ENCODE results near the gene REEP6. TPM values are rescaled to one million over a fixed set of nuclear protein-coding genes. Genes with fewer than 3 reads are reported as not detected.
A peak's percentile ranks its signal among the peaks of the same experiment; 100 is the strongest.
"Not testable (repeated sequence)": the region's sequence is repeated elsewhere in the genome, so short reads cannot be mapped to it uniquely, and the experiment has no call there.

Gene REEP6
- total RNA-seq, 1 donor from 2014 or later: 50.0 TPM

DNA sequence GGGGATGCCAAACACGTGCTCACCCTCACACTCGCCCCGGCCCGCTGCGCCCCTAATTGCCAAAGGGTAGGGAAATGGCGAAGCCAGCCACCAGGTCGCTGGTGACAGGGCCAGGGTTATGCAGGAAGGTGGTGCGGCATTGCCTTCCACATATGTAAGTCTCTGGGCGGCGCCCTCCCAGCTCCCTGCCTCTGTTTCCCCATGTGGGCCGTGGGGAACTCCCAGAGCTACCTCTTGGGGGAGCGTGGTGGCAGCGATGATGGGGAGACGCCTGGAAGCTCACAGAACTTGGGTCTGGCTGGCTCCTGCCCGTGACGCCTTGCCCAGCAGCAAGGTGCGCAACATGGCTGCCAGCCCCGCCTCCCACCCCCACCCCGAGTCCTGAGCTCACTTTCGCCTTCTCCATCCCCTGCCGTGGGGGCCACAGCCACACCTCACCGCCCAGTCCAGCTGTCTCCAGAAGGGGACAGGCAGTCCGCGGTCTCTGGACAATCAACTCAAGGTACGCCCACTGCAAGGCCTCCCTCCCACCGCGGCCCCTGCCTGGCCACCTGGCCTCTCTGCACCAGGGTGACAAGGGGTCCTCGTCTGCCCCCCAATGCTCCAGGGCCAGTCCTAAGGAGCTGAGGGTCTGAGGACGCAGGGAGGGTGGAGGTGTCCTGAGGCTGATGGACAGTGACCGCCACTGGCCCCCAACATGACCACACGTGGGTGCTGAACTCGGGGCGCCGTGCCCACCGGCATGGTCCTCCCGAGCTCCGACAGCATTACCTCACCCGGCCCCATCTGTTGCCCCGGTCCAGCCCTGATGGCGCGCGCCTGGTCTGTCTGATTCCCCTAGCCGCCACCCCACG lies 18.5 kb upstream of the REEP6 start:
- DNase-seq (ENCODE audit: low spot score): no peak

DNA sequence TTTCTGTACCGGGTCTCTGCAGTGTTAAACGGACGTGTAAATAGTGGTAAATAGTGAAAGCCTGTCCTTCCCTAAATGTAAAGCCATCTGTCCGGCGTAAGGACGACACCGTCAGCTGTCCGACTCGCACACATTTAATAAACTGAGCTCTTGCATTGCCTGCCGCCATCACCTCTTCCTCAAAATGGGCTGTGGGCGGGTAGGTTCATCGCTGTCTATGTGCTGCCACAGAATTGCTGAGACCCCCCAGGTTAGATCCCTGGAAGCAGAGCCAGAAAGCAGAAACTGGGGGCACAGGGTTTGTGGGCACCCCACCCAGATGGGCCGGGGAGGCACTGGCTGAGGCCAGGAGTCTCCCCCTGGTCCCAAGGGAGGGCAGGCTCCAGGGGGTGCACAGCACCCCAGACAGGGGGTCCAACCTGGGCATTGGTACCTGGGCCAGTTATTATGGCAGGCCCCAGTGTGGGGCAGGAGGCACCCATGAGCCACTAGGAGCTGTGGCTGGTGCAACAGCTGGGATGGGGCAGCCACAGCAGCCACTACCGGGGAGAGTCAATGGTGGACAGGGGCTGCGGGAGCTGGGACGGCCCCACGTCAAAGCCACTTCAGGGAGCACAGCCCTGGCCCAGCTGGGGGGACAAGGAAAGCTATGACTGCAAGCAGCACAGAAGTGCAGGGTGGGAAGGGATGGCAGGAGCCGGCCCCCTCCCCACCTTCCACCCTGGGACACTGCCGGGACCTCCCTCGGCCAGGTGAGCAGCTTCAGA lies 17.7 kb upstream of the REEP6 start:
- no peak for DNase-seq (ENCODE audit: low spot score)

DNA sequence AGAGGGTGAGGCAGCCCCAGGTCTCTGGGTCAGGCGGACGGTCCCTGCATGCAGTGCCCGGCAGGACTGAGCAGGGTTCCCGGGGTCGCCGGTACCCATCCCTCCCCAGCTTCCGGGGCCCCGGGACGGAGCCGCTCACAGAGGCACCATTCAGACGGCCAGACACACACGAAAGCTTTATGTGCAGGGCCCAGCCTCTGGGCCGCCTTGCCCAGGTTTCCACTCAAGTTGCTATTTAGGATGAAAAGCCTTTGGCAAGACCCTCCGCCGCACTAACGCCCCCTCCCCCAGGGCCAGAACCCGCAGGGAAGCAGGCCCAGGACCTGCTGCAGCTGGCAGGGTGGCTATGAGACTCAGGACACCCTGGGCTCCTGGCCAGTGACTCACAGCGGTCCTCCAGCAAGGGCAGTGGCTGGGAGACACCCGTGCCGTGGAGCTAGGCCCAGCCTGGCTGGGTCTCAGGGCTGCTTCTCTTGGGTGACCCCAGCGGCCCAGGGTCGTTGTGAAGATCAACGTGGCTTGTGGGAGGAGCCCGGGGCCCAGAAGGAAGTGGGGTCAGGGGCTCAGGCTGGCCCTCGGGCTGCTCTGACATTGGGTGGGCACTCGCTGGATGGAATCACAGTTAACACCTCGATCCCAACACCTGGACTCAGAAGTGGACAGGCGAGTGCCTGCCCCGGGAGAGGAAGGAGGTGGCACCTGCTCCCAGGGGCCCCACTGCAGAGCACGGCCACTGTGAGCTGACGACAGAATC lies 16.8 kb upstream of the REEP6 start:
- DNase-seq (ENCODE audit: low spot score): no peak

DNA sequence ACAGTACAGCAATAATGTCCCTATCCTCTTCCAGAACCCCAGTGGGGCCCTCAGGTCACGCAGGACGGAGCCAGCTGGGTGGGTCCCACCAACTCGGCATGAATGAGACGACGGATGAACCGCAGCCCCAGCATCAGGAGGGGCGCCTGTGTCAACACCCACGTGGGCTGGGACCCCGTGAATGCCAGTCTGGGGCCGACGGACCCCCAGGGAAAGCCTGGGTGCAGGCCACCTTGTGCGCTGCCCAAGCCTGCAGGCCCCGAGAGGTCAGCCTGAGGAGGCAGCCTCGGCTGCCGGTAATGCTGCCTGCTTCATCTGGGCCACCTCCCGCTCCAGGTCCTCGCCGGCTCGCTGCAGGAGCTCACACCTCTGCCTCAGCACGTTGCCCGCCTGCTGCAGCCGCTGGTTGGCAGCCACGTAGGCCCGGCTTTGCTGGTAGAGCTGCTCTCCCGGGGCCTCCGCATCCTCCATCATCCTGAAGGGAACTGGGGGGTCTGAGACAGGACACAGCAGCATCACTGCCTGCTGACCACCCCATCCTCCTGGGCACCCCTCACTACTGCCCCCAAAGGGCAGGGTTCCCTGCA lies 16.1 kb upstream of the REEP6 start:
- DNase-seq (ENCODE audit: low spot score): no peak

DNA sequence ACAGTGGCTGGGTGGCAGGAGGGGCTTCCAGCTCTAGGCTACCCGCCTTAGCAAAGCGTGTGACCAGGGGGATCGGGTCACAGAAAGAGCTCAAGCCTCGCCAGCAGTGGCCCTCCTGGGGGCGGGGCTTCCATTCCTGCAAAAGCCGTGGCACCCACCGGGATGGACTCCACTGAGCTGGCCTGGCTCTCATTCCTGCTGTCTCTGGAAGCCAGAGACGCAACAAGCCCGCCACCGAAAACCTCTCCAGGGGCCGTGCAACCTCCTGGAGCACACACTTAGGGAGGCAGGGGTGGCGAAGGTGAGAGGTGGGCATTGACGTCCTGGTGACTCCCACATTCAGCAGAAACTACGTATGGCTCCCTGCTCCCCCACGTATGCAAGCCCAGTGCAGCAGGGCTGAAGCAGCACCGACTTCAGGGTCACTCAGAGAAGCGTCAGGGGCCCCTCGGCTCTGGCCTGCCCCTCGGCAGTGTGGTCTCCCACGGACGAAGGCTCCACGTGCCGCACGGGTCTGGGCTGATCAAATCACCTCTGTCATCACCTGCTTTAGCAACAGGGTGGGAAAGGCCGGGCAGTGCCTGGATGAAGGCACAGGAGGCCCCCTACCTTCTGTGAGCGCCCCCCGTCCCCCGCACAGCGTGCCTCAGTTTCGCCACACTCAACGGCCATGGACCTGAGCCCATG lies 15.1 kb upstream of the REEP6 start:
- DNase-seq (ENCODE audit: low spot score): no peak

DNA sequence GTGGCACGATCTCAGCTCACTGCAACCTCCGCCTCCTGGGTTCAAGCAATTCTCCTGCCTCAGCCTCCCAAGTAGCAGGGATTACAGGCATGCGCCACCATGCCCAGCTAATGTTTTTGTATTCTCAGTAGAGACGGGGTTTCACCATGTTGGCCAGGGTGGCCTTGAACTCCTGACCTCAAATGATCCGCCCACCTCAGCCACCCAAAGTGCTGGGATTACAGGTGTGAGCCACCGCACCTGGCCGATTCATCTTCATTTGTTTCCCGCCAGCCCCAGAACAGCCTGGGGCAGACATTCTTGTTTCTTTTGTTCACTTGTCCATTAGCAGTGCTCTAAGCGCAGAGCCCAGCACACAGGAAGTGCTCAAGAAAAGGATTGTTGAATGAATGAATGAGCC lies 13.9 kb upstream of the REEP6 start:
- DNase-seq (ENCODE audit: low spot score): not testable (repeated sequence)

DNA sequence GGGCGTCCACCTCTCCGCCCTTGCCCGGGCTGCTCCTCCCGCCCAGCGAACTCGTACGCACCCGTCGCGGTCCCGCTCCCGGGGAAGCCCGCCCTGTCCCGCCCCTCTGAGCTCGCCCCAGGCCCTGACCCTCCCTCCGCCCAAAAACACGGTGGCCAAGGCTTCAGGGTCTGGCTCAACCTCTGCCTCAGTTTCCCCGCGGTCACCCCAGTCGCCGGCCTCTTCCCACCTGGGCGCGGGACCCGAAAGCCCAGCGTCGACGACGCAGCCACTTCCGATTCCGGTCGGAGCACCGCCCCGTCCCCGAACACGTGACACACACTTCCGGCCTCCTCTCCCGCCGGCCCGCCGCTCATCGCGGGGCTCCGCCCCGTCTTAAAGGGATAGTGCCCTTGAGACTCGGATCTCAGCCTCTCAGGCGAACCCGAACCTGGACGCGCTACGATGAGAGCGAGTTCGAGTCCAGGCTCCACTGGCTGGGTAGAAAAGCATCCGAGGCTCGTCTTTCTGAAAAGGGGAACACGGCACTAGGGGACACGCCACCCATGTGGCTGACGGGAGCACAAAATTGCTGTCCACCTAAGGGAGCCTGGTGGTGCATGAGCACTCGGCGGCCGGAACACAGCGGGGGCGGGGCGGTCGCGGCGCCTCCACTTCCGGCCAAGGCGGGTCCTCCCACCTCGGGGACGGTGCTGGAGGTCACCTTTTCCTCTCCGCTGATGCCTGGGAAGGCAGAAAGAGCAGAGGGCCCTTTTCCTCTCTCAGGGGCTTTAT lies 11.9 kb upstream of the REEP6 start, which contains the start of gene C19orf25:
TSS of gene C19orf25 (minus strand) at position 282 of the 774 bp plus-strand sequence. CDS start 312 bp downstream, outside the sequence.
- peak; percentile 95 for DNase-seq (ENCODE audit: low spot score)

DNA sequence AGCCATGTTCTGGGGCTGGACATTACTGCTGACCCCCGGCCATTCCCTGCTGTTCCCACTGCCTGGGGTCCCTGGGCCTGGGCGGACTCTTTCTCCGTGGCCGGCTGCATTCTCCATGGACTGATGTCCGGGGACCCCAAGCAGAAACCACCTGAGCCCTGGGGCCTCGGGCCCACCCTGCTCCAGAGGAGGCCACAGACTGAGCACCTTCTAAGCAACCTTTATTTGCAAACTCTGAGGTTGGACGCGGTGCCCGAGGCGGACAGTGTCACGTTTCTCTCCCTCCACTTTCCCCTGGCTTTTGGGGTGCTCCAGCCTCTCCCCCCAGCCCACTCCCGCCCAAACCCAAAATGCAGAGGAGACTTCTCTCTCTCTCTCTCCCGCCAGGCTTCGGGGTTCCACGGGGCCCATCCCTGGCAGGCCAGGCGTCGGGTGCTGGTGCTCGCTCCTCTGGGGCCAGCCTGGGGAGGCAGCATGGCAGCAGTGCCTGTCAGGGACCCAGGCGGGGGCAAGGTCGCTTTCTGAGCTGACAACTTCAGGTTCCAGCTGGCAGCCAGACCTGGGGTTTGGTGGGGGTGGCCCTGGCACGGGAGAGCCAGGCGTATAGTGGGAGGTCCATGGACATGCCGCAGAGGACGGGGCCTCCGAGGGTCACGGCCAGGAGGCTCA lies 9.6 kb upstream of the REEP6 start:
- DNase-seq (ENCODE audit: low spot score): no peak

DNA sequence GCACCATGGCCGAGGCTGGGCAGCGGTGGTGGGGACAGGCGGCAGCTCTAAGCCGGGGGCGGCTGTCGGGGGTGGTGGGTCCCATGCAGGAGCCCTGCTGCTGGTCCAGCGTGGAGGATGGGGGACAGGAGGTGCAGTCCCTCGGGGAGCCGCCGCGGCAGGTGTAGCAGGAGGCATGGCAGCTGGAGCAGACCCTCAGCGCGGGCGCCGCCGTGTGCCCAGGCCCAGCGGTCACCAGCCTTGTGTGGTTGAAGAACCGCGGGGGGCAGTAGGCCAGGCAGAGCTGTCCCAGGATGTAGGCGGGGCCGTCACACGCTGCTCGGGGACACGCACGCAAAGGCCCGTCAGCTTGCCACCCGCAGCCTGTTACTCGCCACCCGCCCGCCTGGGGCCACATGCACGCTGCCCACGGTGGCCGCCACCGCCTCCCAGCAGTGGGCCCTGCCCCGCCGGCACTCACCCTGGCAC lies 9.1 kb upstream of the REEP6 start:
- DNase-seq (ENCODE audit: low spot score): no peak

DNA sequence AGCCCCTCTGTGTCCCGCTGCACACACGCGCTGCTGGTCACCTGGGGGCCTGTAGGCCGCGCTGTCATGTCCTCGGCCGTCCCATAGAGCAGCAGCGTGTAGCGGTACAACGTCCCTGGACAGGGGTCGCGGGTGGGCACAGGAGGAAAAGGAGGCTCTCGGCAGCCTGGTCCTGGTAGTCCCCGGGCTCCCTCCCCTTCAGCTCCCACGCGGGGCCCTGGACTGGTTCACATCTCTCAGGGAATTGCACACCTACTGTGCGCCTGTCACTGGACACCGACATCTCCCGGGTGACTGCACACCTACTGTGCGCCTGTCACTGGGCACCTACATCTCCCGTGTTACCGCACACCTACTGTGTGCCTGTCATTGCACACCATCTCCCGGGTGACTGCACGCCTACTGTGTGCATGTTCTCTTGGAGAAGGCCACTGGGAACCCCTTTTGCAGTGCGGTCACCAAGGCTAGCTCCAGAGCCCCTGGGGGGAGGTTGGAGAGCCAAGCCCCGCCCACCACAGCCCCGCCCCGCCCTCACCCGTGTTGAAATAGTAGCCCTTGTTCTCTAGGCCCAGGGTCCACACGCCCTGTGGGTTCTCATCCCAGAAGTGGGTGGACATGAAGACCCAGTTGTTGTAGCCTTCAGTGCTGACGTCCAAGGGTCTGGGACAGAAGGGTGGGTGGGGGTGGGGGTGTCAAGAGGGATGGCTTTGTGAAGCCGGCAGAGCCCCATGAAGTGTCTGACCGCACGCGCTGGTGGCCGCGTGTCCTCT lies 8.4 kb upstream of the REEP6 start:
- DNase-seq (ENCODE audit: low spot score): no peak

DNA sequence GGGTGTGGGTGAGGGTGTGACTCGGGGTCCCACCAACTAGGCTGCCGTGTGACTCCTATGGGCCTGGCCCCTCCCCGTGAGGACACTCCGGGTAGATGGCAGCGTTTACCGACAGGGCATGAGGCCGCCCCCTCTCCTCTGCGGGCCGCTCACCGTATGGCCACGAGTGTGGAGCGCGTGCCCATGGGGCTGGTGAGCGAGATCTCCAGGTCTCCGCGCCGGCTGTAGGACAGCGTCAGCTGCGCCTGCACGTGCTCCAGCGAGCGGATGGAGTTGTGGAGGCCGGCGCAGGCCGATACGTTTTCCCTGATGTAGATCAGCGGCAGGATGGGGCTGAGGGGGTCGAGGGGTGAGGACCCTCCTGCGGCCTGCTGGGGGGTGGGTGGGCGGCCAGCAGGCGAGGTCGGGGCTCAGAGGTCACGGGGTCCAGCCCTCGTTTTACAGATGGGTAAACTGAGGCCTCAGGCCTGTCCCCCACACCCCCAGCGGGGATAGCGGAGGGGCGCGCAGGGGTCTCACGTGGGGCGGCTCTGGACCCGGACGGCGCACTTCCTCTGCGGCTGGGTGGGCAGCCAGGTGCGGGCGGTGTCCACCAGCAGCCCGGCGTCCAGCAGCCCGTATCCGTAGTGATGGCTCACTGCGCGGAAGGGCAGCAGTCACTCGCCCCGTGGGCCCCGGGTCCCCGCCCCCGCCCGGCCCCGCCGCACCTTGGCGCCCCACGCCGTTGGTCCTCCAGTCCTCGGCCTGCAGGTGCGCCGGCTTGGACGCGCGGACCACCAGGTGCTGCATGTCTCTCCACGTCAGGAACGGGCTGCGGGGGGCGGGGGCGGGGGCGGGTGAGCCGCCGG lies 7.6 kb upstream of the REEP6 start:
- no peak for DNase-seq (ENCODE audit: low spot score)

DNA sequence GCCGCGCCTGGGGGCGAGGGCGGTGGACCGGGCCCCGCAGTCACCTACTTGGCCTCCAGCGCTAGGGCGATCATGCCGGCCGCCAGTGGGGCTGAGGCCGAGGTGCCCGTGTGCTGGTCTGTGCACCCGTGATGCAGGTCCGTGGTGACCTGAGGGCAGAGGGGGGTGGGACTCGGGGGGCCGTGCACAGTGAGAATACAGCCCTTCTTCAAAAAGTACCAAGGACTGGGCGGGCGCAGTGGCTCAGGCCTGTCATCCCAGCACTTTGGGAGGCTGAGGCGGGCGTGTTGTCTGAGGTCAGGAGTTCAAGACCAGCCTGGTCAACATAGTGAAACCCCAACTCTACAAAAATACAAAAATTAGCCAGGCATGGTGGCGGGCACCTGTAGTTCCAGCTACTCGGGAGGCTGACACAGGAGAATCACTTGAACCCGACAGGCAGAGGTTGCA lies 7.0 kb upstream of the REEP6 start:
- DNase-seq (ENCODE audit: low spot score): no peak

DNA sequence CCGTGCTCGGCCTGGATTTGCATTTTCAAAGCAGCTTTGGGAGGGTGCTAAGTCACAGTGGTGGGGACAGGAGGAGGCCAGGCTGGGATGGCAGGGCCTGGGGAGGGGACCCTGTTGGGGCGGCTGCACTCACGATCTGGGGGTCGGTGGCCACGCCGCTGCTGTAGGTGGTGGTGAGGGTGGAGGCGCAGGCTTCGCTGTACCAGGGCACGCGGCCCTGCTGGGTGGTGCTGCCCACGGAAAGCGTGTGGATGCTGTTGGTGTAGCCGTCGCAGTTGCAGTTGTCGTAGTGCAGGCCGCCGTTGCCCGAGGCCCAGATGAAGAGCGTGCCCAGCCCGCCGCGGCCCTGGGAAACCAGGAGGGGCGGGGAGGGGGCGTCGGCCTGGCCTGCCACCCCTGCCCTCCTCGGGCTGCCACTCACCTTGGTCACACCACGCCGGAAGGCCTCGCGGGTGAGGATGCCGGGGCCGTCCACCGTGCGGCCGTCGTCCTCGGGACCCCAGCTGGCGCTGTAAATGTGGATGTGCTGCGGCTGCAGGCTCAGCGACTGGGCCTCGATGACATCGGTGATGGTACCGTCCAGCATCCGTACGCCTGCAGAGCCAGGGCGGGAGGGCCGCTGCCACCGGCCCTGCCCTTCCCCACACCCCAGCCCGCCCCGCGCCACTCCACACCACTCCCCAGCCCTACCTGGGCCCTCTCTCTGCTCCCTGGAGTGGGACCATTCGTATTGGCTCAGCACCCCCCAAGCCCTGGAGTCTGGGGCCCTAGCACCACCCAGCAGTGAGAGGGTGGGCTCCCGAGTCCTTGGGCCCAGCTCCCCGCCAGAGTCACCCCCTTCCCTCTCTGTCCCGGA lies 4.0 kb upstream of the REEP6 start:
- no peak for DNase-seq (ENCODE audit: low spot score)

DNA sequence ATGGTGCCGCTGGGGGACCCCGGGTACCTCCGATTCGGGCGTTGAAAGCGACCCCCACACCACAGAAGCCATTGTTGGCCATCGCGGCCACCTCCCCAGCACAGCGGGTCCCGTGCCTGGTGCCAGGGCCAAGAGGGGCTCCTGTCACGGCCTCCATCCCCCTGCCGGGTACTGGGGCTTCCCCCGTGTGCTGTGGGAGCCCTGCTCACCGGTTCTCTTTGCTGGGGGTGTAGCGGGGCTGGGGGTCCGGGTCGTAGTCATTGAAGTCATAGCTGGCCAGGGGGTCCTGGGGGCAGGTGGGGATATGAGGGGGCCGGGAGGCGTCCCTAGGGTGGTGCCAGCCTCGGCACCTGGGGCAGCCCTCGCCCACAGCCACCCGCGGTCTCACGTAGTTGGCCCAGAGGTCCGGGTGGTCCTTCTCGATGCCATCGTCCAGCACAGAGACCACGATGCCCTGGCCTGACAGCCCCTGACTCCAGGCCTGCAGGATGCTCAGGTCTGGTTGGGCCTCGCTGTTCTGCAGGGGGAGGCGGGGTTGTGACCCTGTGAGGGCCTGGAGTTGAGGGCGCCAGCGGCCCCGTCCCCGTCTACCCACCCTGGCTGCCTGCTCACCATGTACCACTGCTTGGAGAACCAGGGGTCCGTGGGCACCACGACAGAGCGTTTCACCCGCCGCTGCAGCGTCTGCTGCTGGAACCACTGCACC lies 3.3 kb upstream of the REEP6 start:
- DNase-seq (ENCODE audit: low spot score): no peak

DNA sequence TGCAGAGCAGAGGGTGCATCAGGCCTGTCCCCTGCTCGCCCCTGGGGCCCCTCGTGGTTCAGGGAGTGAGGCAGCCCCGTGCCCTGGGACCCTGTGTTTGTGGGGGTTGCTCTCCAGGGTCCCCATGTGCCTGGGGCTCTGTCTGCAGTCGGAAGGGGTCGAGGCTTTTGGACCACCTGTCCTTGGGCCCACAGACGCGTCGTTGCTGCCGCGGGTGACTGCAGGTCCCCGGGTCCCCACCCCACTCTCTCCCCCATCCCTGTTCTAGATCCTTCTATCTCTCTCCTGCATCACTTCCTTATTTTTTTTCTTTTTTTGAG lies 2.7 kb upstream of the REEP6 start:
- DNase-seq (ENCODE audit: low spot score): no peak
